ENCODE measurements around the gene QSOX1.

QSOX1 gene

DNA sequence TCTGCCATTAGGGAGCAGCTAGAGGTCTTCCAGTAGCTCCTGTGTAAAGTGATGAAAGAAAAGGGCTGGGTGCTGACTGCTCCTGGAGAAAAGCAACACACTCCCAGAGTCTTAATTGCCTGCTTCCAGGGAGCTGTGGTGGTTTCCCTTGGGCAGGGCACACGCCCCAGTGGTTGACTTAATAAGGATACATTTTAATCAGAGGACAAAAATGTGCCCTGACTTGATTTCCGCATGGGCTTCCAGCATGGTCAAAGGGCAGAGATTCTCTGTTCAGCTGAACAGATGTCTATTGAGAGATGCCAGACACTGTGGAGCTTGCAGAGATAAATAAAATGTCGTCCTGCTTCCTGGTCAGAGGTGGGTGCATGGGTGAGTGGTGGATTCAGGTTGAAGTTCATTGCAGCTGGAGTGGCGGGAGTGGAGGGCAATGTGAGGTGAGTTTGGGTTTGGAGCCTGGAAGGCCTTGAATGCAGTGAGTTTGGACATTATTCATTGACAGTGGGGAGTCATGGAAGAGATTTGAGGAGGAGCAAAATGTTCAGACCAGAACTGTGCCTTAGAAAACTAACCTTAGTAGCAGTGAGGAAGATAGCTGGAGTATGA, 16.0 kb downstream of the QSOX1 start:
- H3K4me3 ChIP-seq (ENCODE audit: low read length) = no peak overlapping the region
- no peak overlapping the region for H3K9ac ChIP-seq (ENCODE audit: low read length)
- no peak overlapping the region for H2AFZ ChIP-seq (ENCODE audit: low read depth, low read length)
- H3K4me2 ChIP-seq (ENCODE audit: low read length) = no peak overlapping the region
- no peaks in the 10 kb centered on the region for H4K20me1 ChIP-seq (ENCODE audit: insufficient read depth, low read length)
- H3K27ac ChIP-seq (ENCODE audit: low read length) = no peak overlapping the region
- no peaks in the 10 kb centered on the region for H3K4me1 ChIP-seq (ENCODE audit: low read length)
- TF ChIP-seq EZH2phosphoT487 (IDR thresholded peaks at IDR 0.05; ENCODE audit: low read depth) = no peak
- TF ChIP-seq, protein P1, sequence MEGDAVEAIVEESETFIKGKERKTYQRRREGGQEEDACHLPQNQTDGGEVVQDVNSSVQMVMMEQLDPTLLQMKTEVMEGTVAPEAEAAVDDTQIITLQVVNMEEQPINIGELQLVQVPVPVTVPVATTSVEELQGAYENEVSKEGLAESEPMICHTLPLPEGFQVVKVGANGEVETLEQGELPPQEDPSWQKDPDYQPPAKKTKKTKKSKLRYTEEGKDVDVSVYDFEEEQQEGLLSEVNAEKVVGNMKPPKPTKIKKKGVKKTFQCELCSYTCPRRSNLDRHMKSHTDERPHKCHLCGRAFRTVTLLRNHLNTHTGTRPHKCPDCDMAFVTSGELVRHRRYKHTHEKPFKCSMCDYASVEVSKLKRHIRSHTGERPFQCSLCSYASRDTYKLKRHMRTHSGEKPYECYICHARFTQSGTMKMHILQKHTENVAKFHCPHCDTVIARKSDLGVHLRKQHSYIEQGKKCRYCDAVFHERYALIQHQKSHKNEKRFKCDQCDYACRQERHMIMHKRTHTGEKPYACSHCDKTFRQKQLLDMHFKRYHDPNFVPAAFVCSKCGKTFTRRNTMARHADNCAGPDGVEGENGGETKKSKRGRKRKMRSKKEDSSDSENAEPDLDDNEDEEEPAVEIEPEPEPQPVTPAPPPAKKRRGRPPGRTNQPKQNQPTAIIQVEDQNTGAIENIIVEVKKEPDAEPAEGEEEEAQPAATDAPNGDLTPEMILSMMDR (IDR thresholded peaks at IDR 0.05; ENCODE audit: low read depth, low read length) = no peak
- no peaks in the 10 kb centered on the region for H3K27me3 ChIP-seq (ENCODE audit: low read depth, low read length)
- no peaks in the 10 kb centered on the region for H3K79me2 ChIP-seq (ENCODE audit: low read length)
- no peaks in the 10 kb centered on the region for H3K9me3 ChIP-seq (ENCODE audit: insufficient read depth, low read length)
- no peaks in the 10 kb centered on the region for H3K36me3 ChIP-seq (replicated peaks; ENCODE audit: low read depth, low read length)

DNA sequence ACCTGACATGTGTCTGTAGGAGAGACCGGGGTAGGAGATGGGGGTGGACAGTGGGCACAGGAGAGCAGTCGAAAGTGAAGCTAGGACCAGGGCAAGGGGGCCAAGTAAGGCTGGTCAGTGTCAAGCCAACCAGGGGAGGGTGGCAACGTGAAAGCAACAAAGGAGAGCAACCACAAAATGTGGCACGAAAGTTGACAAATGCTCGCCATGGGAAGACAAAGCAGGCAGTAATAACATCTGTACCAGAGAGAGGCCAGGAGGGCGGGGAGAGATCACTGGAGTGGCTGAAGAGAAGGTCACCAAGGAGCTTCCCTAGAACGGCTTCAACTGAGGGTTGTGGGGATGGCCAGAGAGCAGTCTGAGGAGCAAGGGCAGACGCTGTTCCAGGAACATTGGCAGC, 17.0 kb downstream of the QSOX1 start:
- Histone ChIP-seq H2AFZ (ENCODE audit: low read depth, low read length) (no peak overlapping the region), H3K27me3 (ENCODE audit: low read depth, low read length) (no peaks in the 10 kb centered on the region), H3K9me3 (ENCODE audit: insufficient read depth, low read length) (no peaks in the 10 kb centered on the region), H3K4me1 (ENCODE audit: low read length) (no peaks in the 10 kb centered on the region), H3K27ac (ENCODE audit: low read length) (no peak overlapping the region), H3K79me2 (ENCODE audit: low read length) (no peaks in the 10 kb centered on the region), H3K36me3 (replicated peaks; ENCODE audit: low read depth, low read length) (no peaks in the 10 kb centered on the region), H3K9ac (ENCODE audit: low read length) (no peak overlapping the region), H3K4me3 (ENCODE audit: low read length) (no peak overlapping the region), H4K20me1 (ENCODE audit: insufficient read depth, low read length) (no peaks in the 10 kb centered on the region), H3K4me2 (ENCODE audit: low read length) (no peak overlapping the region)
- TF ChIP-seq, protein P1 (IDR thresholded peaks at IDR 0.05; ENCODE audit: low read depth, low read length) = no peak
- TF ChIP-seq EZH2phosphoT487 (IDR thresholded peaks at IDR 0.05; ENCODE audit: low read depth) = no peak

DNA sequence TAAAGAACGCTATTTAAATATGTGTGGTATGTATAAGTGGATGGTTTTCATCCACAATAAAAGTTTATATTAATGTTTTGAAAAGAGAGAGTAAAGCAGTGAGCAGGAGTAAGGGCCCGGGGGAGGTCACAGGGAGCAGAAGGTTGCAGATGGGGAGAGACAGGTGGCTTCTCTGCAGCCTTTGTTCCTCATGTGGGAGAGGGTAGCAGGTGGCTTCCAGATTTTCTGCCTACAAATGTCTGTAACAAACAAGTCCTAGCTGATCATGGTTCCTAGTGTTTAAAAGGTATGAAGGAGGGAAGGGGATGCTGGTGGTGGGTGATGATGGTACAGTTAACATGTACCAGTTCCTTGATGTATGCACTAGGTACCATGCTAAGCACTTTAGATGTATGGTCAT, 18.8 kb downstream of the QSOX1 start:
- H3K27me3 ChIP-seq (ENCODE audit: low read depth, low read length) = no peaks in the 10 kb centered on the region
- H3K36me3 ChIP-seq (replicated peaks; ENCODE audit: low read depth, low read length) = no peaks in the 10 kb centered on the region
- no peaks in the 10 kb centered on the region for H4K20me1 ChIP-seq (ENCODE audit: insufficient read depth, low read length)
- H3K9ac ChIP-seq (ENCODE audit: low read length) = no peak overlapping the region
- no peaks in the 10 kb centered on the region for H3K4me1 ChIP-seq (ENCODE audit: low read length)
- H3K9me3 ChIP-seq (ENCODE audit: insufficient read depth, low read length) = no peaks in the 10 kb centered on the region
- H3K4me2 ChIP-seq (ENCODE audit: low read length) = no peak overlapping the region
- no peak overlapping the region for H3K27ac ChIP-seq (ENCODE audit: low read length)
- H2AFZ ChIP-seq (ENCODE audit: low read depth, low read length) = no peak overlapping the region
- no peak overlapping the region for H3K4me3 ChIP-seq (ENCODE audit: low read length)
- TF ChIP-seq, protein P1 (IDR thresholded peaks at IDR 0.05; ENCODE audit: low read depth, low read length) = no peak
- no peak for TF ChIP-seq EZH2phosphoT487 (IDR thresholded peaks at IDR 0.05; ENCODE audit: low read depth)
- H3K79me2 ChIP-seq (ENCODE audit: low read length) = no peaks in the 10 kb centered on the region

DNA sequence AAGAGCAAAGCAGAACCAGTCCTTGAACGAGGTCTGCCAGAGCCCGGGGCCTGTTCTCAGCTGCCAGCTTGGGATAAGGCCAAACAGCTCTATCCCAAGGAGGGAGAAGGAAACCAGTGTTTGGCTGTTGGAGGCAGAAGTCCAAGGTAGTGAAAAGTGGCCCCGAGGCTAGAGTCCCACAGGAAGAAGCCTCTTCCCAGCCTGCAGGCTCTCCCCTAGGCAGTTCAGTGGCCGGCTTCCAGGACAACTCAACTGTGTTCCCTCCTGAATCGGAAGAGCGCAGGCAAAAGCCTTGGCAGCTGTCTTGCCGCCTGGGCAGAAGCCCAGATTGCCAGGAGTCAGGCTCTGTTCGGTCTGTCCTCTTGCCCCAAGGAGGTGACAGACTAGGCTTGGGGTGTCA, 19.3 kb downstream of the QSOX1 start:
- no peaks in the 10 kb centered on the region for H3K4me1 ChIP-seq (ENCODE audit: low read length)
- H3K27ac ChIP-seq (ENCODE audit: low read length) = no peak overlapping the region
- no peak overlapping the region for H3K4me2 ChIP-seq (ENCODE audit: low read length)
- no peaks in the 10 kb centered on the region for H3K79me2 ChIP-seq (ENCODE audit: low read length)
- no peaks in the 10 kb centered on the region for H3K36me3 ChIP-seq (replicated peaks; ENCODE audit: low read depth, low read length)
- H4K20me1 ChIP-seq (ENCODE audit: insufficient read depth, low read length) = no peaks in the 10 kb centered on the region
- no peak for TF ChIP-seq EZH2phosphoT487 (IDR thresholded peaks at IDR 0.05; ENCODE audit: low read depth)
- TF ChIP-seq, protein P1 (IDR thresholded peaks at IDR 0.05; ENCODE audit: low read depth, low read length) = no peak
- H3K9me3 ChIP-seq (ENCODE audit: insufficient read depth, low read length) = no peaks in the 10 kb centered on the region
- H2AFZ ChIP-seq (ENCODE audit: low read depth, low read length) = no peak overlapping the region
- H3K9ac ChIP-seq (ENCODE audit: low read length) = no peak overlapping the region
- H3K4me3 ChIP-seq (ENCODE audit: low read length) = no peak overlapping the region
- no peaks in the 10 kb centered on the region for H3K27me3 ChIP-seq (ENCODE audit: low read depth, low read length)

All from OCI-LY3 (cell line).